Esophagus (tissue), 2 donors: ENCODE data around the gene TRIM7. TPM values are rescaled to one million over a fixed set of nuclear protein-coding genes. Genes with fewer than 3 reads are reported as not detected.

ENCODE experiments used
- H3K27ac ChIP-seq, 2 donors: one replicate each; pipeline ENCODE4 v1.5.1; 2013; ENCODE audit warnings: low read depth in 2 of 2, mild to moderate bottlenecking in 2 of 2, inconsistent platforms in 1 of 2, low read length in 1 of 2, moderate library complexity in 1 of 2
- H3K27me3 ChIP-seq, 2 donors: one replicate each; pipeline ENCODE4 v1.6.1; 2013; ENCODE audit warnings: low read length in 2 of 2, control low read depth in 1 of 2, mild to moderate bottlenecking in 1 of 2; ENCODE audit not compliant: insufficient read depth in 2 of 2, control insufficient read depth in 1 of 2
- H3K36me3 ChIP-seq, 2 donors: one replicate each; pipeline ENCODE4 v1.6.1; 2013; ENCODE audit warnings: low read length in 1 of 2; ENCODE audit not compliant: control insufficient read depth in 2 of 2, insufficient read depth in 2 of 2
- H3K4me1 ChIP-seq, 2 donors: one replicate each; pipeline ENCODE4 v1.6.1; 2013; ENCODE audit warnings: low read length in 1 of 2; ENCODE audit not compliant: control insufficient read depth in 2 of 2, insufficient read depth in 2 of 2
- H3K4me3 ChIP-seq, 2 donors: one replicate each; pipeline ENCODE4 v1.5.1; 2013; ENCODE audit warnings: low read length in 2 of 2, mild to moderate bottlenecking in 2 of 2, low read depth in 1 of 2, moderate library complexity in 1 of 2
- H3K9me3 ChIP-seq, 2 donors: one replicate each; pipeline ENCODE4 v1.6.1; 2013; ENCODE audit warnings: mild to moderate bottlenecking in 2 of 2, low read depth in 1 of 2, low read length in 1 of 2, moderate library complexity in 1 of 2; ENCODE audit not compliant: control insufficient read depth in 2 of 2, insufficient read depth in 1 of 2
- WGBS, 2 donors: extraction: QIAGEN DNeasy Blood & Tissue Kit; methylation state at CpG; one replicate each; pipeline ENCODE4 v1.1.7; 2013; 5-methylcytosine and 5-hydroxymethylcytosine counted together
- polyA plus RNA-seq, 2 donors: library from polyadenylated mRNA; stranded (reverse); fragments of 200-250 nt; gene quantifications; one replicate each; pipeline ENCODE4 v1.2.3, GENCODE V29; 2013
- donor health status: healthy with polysubstance abuse.
- donor health status: Bipolar disorder and iron deficiency.

The TRIM7 gene
- 10 to 100 TPM; 26.9 to 33.8 TPM for polyA plus RNA-seq

DNA sequence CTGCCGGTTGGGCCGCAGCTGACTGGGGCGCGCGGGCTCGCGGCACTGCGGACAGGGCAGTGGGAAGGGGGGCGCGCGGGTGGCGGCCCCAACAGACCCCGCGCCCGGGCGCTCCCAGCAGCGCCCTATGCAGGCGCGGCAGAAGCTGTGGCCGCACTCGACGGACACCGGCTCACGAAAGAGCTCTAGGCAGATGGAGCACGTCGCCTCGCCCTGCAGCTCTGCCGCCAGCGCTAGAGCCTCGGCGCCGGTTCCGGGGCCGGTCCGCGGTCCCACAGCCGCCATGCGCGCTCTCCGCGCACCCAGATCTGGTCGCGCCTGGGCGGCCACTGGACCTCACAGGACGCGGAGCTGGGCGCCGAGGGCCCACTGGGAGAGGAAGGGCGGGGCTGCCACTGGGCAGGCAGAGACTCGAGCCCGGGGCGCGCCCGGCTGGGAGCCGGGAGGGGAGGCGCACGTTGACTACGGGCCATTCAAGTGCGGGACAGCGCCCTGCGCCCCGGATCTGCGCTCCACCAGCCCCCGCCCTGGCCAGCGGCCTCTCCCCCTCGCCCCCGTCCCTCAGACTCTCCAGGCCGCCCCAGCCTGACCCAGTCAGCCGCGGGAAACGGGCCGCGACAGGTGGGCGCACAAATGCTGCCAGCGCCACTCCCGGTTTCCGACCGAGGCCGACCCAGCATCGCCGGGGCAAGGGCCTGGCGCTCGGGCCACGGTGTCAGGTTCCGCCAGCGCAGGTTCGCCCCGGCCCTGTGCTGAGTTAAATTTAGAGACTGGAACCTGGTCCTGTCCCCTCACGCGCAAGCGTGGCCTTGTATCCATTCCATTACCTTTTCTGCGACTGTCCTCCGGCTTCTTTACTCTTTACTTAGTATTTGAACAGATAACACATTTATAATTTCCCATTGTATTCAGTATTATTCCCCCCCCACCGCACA lies at the start of gene TRIM7:
Gene TRIM7, minus strand, starts transcription at position 371 of the 935 bp plus-strand sequence. Its CDS starts 86 bp downstream, at position 285.
- Histone ChIP-seq H3K4me3 (peak within 1 kb of the TSS; percentile 61 to 77), H3K9me3 (no peaks in the 10 kb centered on the region), H3K27me3 (no peaks in the 10 kb centered on the region), H3K27ac (peak within 1 kb of the TSS; percentile 76 to 80), H3K4me1 (peaks cover 0 to 14% of the 10 kb centered on the region in 2 donors), H3K36me3 (peaks cover 0 to 5% of the 10 kb centered on the region in 2 donors)
- WGBS, 2 donors: 1% methylated on average over 71 to 94 of the region's 94 CpGs

DNA sequence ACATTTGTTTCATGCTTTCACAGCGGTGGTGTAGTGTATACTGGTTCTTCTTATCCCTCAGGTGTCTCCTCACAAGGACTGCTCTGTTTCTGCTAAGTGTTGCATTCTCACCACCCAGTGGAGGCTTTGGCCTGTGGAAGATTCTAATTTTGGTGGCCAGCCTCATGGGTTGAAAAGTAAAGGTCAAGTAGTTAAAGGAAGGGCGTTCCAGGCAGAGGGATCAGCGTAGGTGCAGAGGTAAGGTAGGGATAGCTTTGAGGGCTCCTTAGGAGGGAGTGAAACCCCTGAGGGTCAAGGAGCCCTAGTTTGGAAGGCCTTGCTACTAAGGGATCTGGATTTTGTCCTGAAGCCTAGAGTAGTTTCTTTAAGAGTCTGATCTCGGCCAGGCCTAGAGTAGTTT lies 43.3 kb upstream of the TRIM7 start:
- Histone ChIP-seq H3K27ac (peak overlapping the region in 1 of 2 donors; percentile 75), H3K36me3 (no peaks in the 10 kb centered on the region), H3K4me1 (peaks cover 8 to 10% of the 10 kb centered on the region in 2 donors), H3K4me3 (peak overlapping the region; percentile 33 to 82), H3K27me3 (no peaks in the 10 kb centered on the region), H3K9me3 (no peaks in the 10 kb centered on the region)
- WGBS, 2 donors: 69 to 74% methylated on average over 4 of the region's 4 CpGs

DNA sequence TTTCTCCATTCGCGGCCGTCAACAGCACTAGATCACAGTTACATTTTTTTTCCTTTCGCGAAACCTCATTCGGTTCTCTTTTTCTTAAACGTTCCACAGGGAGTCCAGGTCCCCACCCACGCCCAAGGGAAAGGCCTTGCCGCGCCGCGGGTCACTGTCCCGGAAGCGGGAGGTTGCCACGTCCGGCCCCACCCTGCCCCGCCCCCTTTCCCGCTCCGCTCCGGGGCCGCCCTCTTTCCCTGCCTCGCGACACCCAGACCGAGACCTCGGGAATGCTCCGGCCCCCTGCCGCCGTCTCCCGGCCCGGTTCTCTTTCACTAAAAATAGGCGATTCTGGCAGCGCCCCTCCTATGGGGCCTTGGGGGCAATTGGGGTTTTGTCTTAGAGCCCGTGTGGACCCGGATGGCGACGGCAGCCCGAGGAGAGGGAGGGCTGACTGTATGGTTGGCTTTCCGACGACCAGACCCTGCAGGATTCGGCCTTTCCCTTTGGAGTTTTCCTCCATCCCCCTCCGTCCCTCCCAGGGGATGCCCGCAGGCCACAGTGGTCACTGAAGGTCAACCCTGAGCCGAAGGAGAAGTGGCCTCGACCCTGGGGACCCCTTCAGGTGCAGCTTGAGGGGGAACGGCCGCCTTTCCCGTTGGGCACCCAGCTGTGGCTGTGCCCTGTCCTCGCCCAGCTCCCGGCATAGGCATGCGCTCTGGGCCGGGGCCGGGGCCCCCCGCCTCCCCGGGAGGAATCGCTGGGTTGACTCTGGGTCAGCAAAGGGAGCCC lies 41.5 kb upstream of the TRIM7 start:
- H3K9me3 ChIP-seq: no peaks in the 10 kb centered on the region
- peaks cover 6 to 8% of the 10 kb centered on the region in 2 donors for H3K36me3 ChIP-seq
- H3K27ac ChIP-seq: peak overlapping the region; percentile 93 to 99
- WGBS, 2 donors: 0 to 1% methylated on average over 54 to 55 of the region's 55 CpGs
- peak overlapping the region; percentile 73 to 82 for H3K4me3 ChIP-seq
- peaks cover 10 to 16% of the 10 kb centered on the region in 2 donors for H3K4me1 ChIP-seq
- no peaks in the 10 kb centered on the region for H3K27me3 ChIP-seq

DNA sequence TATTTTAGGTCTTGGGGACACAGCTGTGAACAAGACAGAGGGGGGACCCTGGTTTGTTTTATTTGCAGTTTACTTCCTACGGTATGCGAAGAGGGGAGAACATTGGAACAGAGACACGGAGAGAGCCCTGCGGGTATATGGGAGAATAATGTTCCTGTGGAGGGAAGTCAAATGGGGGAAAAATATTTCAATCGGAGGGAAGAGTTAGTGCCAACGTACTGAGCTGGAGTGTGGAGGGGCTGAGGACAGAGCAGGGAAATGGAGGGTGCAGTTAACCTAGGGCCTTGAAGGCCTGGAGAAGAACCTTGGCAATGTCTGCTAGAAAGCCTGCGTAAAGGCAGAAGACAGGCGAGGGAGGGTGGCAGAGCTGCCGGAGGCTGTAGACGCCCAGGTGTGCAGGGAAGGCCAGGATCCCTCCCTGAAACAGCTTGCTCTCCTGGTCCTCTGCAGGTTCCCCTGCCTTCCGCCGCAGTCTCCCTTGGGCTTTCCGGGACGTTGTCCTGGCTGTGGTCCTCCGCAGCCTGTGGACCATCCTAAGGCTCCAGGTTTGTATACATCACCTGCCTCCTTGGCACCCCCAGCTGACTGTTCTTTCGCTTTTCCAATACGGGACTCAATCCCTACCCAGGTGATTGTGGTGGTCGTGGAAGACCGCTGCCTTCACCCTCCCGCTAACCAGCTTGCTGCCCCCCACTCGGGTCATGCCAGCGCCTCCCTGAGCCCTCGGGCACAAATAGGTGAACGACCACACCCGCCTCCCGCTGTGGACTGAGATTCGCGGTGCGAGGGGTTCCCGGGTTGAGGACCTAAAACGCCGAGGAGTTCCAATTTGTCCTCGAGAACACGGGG lies 40.7 kb upstream of the TRIM7 start:
- no peaks in the 10 kb centered on the region for H3K27me3 ChIP-seq
- H3K4me3 ChIP-seq: peak overlapping the region; percentile 73 to 82
- peak overlapping the region; percentile 93 to 99 for H3K27ac ChIP-seq
- H3K4me1 ChIP-seq: peaks cover 10 to 18% of the 10 kb centered on the region in 2 donors
- peaks cover 8 to 13% of the 10 kb centered on the region in 2 donors for H3K36me3 ChIP-seq
- no peaks in the 10 kb centered on the region for H3K9me3 ChIP-seq
- 25 to 26% methylated on average over 32 to 34 of the region's 34 CpGs for WGBS, 2 donors

DNA sequence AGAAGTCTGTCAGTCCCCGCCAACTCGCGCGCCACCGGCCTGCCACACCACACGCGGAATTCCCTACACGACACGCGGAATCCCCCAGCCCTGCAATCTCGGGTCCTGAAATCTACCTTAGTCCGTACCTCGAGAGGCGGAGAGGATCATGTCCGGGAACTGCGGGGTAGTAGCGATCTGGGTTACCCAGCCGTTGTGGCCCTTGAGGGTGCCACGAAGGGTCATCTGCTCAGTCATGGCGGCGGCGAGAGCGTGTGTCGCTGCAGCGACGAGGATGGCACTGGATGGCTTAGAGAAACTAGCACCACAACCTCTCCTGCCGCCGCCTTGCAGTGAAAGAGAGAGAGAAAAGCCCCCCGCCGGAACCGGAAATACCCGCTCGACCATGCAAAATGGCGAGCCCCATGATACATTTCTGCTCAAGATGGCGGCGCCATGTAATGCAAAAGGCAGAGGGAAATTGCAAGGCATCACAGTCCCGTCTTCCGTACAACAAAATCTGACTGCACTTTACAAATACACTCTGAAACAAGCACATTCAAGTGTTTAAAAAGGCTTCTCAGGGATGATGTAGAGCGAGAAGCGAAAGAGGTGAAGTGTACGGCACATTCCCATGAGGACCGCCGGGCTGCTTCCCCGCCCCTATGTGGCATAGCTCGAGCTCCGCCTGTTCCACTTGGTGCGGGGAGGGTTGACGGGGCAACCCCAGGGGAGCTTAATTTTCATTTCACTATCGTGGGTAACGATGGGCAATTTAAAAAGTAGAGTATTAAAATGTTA lies 38.8 kb upstream of the TRIM7 start, which contains the start of gene RACK1:
Gene RACK1, minus strand, starts transcription at position 343 of the 780 bp plus-strand sequence. Its CDS starts 106 bp downstream, at position 237.
- peak within 1 kb of the TSS; percentile 89 for H3K4me3 ChIP-seq
- H3K27ac ChIP-seq: peak within 1 kb of the TSS; percentile 89 to 98
- H3K27me3 ChIP-seq: no peaks in the 10 kb centered on the region
- no peaks in the 10 kb centered on the region for H3K9me3 ChIP-seq
- H3K4me1 ChIP-seq: peaks cover 10 to 18% of the 10 kb centered on the region in 2 donors
- 0 to 1% methylated on average over 50 of the region's 50 CpGs for WGBS, 2 donors
- H3K36me3 ChIP-seq: peaks cover 11 to 23% of the 10 kb centered on the region in 2 donors

DNA sequence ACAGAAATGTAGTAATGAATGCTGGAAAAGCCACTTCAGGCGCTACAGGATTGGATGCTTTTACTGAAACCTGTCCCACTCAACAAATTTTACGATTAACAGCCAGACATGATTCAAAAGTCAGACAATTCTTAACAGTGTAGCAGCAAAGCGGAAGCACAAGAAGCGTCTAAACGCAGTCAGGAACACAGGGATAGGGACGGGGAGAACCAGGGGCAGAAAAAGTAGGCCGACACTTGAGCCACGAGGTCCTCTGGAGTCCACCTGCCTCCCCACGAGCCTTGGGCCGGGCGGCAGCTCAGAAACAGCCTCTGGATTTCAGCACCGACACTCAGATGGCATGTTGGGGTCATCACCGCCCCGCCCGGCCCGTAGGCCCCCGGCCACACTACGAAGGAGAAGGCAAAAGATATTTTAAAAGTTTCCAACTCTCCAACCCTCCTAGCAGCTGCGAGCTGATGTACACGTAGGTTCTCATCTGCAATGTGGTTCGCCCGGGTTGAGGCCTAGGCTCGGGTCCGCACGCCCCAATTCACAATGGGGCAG lies 38.1 kb upstream of the TRIM7 start:
- Histone ChIP-seq H3K4me1 (peaks cover 8 to 17% of the 10 kb centered on the region in 2 donors), H3K9me3 (no peaks in the 10 kb centered on the region), H3K27ac (peak overlapping the region; percentile 89 to 98), H3K27me3 (no peaks in the 10 kb centered on the region), H3K36me3 (peaks cover 12 to 23% of the 10 kb centered on the region in 2 donors), H3K4me3 (peak overlapping the region; percentile 89)
- WGBS, 2 donors: 1% methylated on average over 25 of the region's 25 CpGs

DNA sequence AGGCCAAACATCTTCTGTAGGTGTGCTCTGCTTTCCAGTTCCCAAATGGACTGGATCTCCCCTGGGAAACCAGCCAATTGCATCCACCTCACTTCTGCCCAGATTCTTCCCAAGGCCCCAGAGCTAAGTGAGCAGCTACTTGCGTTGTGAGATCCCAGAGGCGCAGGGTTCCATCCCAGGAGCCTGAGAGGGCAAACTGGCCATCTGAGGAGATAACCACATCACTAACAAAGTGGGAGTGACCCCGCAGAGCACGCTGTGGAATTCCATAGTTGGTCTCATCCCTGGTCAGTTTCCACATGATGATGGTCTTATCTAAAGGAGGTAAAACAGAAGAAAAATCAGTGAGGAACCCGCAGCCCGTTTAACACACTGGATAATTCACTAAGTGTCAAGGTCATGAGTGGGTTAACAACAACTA lies 37.0 kb upstream of the TRIM7 start:
- 27 to 32% methylated on average over 6 of the region's 6 CpGs for WGBS, 2 donors
- H3K27me3 ChIP-seq: no peaks in the 10 kb centered on the region
- peak overlapping the region; percentile 89 to 98 for H3K27ac ChIP-seq
- no peaks in the 10 kb centered on the region for H3K9me3 ChIP-seq
- H3K4me3 ChIP-seq: peak overlapping the region; percentile 89
- H3K36me3 ChIP-seq: peaks cover 16 to 34% of the 10 kb centered on the region in 2 donors
- peaks cover 4 to 14% of the 10 kb centered on the region in 2 donors for H3K4me1 ChIP-seq

DNA sequence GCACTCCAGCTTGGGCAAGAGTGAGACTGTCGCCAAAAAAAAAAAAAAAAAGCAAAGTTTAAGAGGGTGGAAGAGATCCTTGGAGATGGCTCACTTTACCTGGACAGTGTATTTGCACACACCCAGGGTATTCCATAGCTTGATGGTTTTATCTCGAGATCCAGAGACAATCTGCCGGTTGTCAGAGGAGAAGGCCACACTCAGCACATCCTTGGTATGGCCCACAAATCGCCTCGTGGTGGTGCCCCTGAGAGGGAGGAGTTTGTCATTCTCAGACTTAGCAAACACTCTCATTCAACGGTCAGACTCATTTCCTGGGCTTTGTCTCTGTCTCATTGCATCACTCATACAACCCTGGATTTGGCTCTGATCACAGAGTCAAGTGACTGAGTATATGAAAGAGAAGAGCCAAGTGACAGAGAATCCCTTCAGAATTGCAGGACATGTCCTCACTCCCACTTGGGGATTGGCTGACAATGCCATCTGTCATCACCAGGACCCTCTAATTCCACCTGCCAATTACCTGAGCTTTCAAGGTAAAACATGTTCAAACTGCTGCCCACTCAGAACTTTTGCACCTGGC lies 36.5 kb upstream of the TRIM7 start:
- no peaks in the 10 kb centered on the region for H3K9me3 ChIP-seq
- H3K27ac ChIP-seq: peak overlapping the region; percentile 14 to 98
- H3K4me1 ChIP-seq: peaks cover 4 to 14% of the 10 kb centered on the region in 2 donors
- H3K4me3 ChIP-seq: peak overlapping the region in 1 of 2 donors; percentile 89
- WGBS, 2 donors: 29 to 37% methylated on average over 6 of the region's 6 CpGs
- no peaks in the 10 kb centered on the region for H3K27me3 ChIP-seq
- peaks cover 16 to 39% of the 10 kb centered on the region in 2 donors for H3K36me3 ChIP-seq
